Lower leg skin (tissue), 3 donors: Measurements from ENCODE around the gene GPATCH4.
"Not testable (repeated sequence)": the region's sequence is repeated elsewhere in the genome, so short reads cannot be mapped to it uniquely, and the experiment has no call there.

ENCODE experiments used
- CTCF ChIP-seq, 3 donors: fragments of 450-650 bp; IDR thresholded peaks; one replicate each; pipeline ENCODE4 v1.5.1; 2016; ENCODE audit warnings: antibody characterized with exemption in 3 of 3, mild to moderate bottlenecking in 3 of 3, moderate library complexity in 2 of 3
- POLR2A ChIP-seq, 2 donors: fragments of 450-650 bp; IDR thresholded peaks; one replicate each; pipeline ENCODE4 v1.6.1; 2016 to 2017; ENCODE audit warnings: antibody characterized with exemption in 2 of 2, mild to moderate bottlenecking in 1 of 2, moderate library complexity in 1 of 2

- not testable (repeated sequence) for TF ChIP-seq CTCF, POLR2A (IDR thresholded peaks at IDR 0.05)
These were observed 8.8 kb upstream of the GPATCH4 start for GRCh38 chr1:156610072-156610471.
